Peyer's patch (tissue), 4 donors: ENCODE data around the gene MAD1L1.

Source experiments
- POLR2A ChIP-seq, 2 donors: fragments of 450-650 bp; IDR thresholded peaks; one replicate each; pipeline ENCODE4 v1.5.1; 2017; ENCODE audit warnings: antibody characterized with exemption in 2 of 2, mild to moderate bottlenecking in 2 of 2, moderate library complexity in 2 of 2
- TF ChIP-seq, protein P1 (sequence below), 6 experiments: fragments of 450-650 bp in 4 of 6; fragments of 200-600 bp in 2 of 6; sonication (generic) in 1 of 6; IDR thresholded peaks; one replicate each; pipeline ENCODE4 v1.5.1; 2017 to 2019; ENCODE audit warnings: antibody characterized with exemption in 6 of 6, mild to moderate bottlenecking in 3 of 6, moderate library complexity in 1 of 6

GRCh38 chr7:2255145-2256139 is 22.7 kb upstream of the MAD1L1 start:
- no peak for TF ChIP-seq POLR2A (IDR thresholded peaks at IDR 0.05)
- TF ChIP-seq, protein P1, sequence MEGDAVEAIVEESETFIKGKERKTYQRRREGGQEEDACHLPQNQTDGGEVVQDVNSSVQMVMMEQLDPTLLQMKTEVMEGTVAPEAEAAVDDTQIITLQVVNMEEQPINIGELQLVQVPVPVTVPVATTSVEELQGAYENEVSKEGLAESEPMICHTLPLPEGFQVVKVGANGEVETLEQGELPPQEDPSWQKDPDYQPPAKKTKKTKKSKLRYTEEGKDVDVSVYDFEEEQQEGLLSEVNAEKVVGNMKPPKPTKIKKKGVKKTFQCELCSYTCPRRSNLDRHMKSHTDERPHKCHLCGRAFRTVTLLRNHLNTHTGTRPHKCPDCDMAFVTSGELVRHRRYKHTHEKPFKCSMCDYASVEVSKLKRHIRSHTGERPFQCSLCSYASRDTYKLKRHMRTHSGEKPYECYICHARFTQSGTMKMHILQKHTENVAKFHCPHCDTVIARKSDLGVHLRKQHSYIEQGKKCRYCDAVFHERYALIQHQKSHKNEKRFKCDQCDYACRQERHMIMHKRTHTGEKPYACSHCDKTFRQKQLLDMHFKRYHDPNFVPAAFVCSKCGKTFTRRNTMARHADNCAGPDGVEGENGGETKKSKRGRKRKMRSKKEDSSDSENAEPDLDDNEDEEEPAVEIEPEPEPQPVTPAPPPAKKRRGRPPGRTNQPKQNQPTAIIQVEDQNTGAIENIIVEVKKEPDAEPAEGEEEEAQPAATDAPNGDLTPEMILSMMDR (IDR thresholded peaks at IDR 0.05) = no peak
